AG04450 (cell line): ENCODE measurements around the gene DGAT2. TPM values are rescaled to one million over a fixed set of nuclear protein-coding genes. Genes with fewer than 3 reads are reported as not detected.

ENCODE experiments used
- CTCF ChIA-PET: fragments of 300-600, 350-600 bp; formaldehyde crosslinking; extraction: SDS; loops from one replicate; lab custom pipeline; 2022; ENCODE audit warnings: antibody characterized with exemption, inconsistent platforms; lab: Charles Lee
- POLR2A ChIA-PET: fragments of 350-600 bp; formaldehyde crosslinking; extraction: SDS; loops from one replicate; lab custom pipeline; 2021; ENCODE audit warnings: antibody characterized with exemption, inconsistent platforms; lab: Yijun Ruan, JAX
- DNase-seq: peaks from one replicate; pipeline ENCODE4 v3.0.0-alpha.2; 2011; ENCODE audit warnings: low read depth, low spot score
- H3K27ac ChIP-seq: one replicate; pipeline ENCODE4 v1.5.1; 2012; ENCODE audit warnings: low read depth, low read length, control low read depth
- H3K27me3 ChIP-seq: one replicate; pipeline ENCODE4 v1.6.0; 2012; ENCODE audit warnings: low read length; ENCODE audit not compliant: control insufficient read depth, insufficient read depth
- H3K4me3 ChIP-seq: 2 replicates; pipeline ENCODE4 v1.5.1; 2011; ENCODE audit warnings: mild to moderate bottlenecking, low read depth, low read length, control low read depth
- H3K9me3 ChIP-seq: 2 replicates; pipeline ENCODE4 v1.5.1; 2012; ENCODE audit warnings: low read length; ENCODE audit not compliant: control insufficient read depth, insufficient read depth
- polyA plus RNA-seq: library from polyadenylated mRNA; depleted of rRNA; stranded (reverse); fragments of >200 nt; gene quantifications from 2 replicates; pipeline ENCODE4 v1.2.3, GENCODE V29; 2011
- TF ChIP-seq, protein P1 (sequence below): IDR thresholded peaks from 2 replicates; pipeline ENCODE4 v1.5.1; 2011; ENCODE audit warnings: low read depth, low read length, control low read depth, inconsistent platforms

The DGAT2 gene
- polyA plus RNA-seq, 1 experiment, result 0.56 TPM

DNA sequence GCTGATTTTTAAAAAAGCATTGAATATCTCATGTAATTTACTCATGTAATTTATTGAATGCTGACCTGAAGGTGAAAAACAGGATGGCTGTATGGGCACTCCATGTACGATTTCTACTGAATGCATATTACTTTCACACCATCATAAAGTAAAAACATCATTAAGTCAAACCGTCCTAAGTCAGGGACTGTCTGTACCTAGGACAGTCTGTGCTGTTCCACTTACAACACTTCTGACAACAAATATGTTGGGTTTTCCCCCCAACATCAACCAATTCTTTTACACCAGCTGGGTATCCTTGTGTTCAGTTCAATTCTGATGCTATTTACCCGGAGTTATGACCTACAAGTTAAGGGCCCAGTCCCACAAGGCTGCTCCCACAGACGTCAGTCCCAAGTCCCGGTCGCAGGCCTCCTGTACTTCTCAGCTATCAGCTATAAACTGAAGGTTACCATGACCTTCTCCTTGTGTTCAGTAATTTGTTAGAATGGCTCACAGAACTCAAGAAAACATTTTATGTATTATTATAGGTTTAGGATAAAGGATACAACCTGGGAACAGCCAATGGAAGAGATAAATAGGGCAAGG lies 63.4 kb downstream of the DGAT2 start:
- ChIA-PET POLR2A (no interaction called here), CTCF (interaction anchor here (0.6 to 1.1 kb wide), 2 partner anchors 35 to 63 kb away, joined by 3 to 5 read pairs; no protein-coding TSS in a partner anchor)
- H3K27me3 ChIP-seq, result no peaks in the 10 kb centered on the region
- TF ChIP-seq, protein P1, sequence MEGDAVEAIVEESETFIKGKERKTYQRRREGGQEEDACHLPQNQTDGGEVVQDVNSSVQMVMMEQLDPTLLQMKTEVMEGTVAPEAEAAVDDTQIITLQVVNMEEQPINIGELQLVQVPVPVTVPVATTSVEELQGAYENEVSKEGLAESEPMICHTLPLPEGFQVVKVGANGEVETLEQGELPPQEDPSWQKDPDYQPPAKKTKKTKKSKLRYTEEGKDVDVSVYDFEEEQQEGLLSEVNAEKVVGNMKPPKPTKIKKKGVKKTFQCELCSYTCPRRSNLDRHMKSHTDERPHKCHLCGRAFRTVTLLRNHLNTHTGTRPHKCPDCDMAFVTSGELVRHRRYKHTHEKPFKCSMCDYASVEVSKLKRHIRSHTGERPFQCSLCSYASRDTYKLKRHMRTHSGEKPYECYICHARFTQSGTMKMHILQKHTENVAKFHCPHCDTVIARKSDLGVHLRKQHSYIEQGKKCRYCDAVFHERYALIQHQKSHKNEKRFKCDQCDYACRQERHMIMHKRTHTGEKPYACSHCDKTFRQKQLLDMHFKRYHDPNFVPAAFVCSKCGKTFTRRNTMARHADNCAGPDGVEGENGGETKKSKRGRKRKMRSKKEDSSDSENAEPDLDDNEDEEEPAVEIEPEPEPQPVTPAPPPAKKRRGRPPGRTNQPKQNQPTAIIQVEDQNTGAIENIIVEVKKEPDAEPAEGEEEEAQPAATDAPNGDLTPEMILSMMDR, result no peak
- no peak overlapping the region for H3K4me3 ChIP-seq
- H3K27ac ChIP-seq, result no peak overlapping the region
- no peak for DNase-seq
- H3K9me3 ChIP-seq, result no peaks in the 10 kb centered on the region

DNA sequence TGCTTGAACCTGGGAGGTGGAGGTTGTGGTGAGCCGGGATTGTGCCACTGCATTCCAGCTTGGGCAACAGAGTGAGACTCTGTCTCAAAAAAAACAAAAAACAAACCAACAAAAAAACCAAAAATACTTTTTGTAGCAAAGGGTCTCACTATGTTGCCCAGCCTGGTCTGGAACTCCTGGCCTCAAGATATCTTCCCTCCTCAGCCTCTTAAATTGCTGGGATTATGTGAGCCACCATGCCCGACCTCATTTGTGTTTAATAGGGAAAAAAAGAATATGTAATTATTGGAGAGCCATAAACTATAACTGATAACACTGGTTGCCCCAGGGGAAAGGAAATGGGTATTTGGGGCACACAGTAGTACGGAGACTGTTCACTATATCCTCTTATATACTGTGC lies 66.2 kb downstream of the DGAT2 start:
- DNase-seq, result no peak
- ChIA-PET POLR2A (no interaction called here), CTCF (no interaction called here)
- no peak overlapping the region for H3K27ac ChIP-seq
- H3K27me3 ChIP-seq, result no peaks in the 10 kb centered on the region
- TF ChIP-seq, protein P1, result no peak
- no peaks in the 10 kb centered on the region for H3K9me3 ChIP-seq
- H3K4me3 ChIP-seq, result no peak overlapping the region

DNA sequence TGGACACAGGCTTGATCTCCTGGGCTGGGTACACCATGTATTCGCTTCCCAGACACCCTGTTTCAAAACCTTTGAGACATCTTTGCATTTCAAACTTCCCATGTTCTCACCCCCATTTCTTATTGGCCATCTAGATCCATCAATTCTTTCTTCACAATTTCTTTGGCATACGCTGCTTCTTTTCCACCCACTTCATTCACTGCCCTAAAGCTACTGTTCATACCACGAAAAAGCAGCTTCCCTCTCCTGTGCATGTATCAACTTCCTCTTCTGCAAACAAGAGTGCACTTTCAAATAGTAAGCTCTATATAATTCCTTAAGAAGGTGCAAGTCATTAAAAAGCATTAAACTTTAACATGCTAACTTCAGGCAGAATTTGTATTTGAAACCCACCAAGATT lies 67.8 kb downstream of the DGAT2 start:
- Histone ChIP-seq H3K27ac (no peak overlapping the region), H3K9me3 (no peaks in the 10 kb centered on the region), H3K27me3 (no peaks in the 10 kb centered on the region), H3K4me3 (no peak overlapping the region)
- ChIA-PET POLR2A (no interaction called here), CTCF (interaction anchor here (0.7 kb wide), 1 partner anchor 44 kb away, joined by 3 read pairs; no protein-coding TSS in a partner anchor)
- DNase-seq, result no peak
- TF ChIP-seq, protein P1, result no peak

DNA sequence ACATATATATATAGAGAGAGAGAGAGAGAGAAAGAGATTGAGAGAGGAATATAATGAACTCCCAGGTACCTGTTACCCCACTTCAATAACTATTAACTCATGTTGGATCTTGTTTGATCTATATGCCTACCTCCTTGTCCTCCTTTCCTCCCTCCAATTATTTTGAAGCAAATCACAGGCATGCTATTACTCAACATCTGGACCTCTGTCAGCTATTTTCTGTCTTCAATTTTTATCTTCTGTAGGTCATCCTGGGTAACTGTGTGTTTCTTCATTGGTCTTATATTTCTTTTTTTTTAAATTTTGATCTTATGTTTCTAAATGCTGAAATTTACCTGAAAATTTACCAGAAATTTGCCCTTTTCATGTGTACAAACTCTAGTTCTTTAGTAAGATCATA lies 71.3 kb downstream of the DGAT2 start:
- ChIA-PET POLR2A (no interaction called here), CTCF (no interaction called here)
- DNase-seq, result no peak
- Histone ChIP-seq H3K27ac (no peak overlapping the region), H3K4me3 (no peak overlapping the region), H3K9me3 (no peaks in the 10 kb centered on the region), H3K27me3 (no peaks in the 10 kb centered on the region)
- TF ChIP-seq, protein P1, result no peak

DNA sequence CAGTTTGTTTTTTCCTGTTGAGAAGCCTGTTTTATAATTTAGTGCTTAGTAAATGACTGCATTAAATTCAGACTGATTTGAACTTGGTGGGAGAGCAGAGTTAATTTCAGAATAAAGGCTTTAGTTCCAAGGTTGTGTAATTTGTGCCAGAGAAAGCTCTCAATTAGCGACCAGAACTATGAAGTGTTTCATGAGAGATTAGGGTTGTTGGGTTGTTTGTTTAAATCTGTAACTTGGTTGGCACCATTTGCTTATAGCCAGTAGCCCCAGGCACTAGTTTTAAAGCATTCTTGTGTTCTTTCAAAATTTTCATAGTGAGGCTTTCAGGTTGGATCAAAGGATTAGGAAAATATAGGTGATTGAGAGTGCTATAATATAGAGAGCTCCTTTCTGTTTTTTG lies 71.9 kb downstream of the DGAT2 start:
- TF ChIP-seq, protein P1, result no peak
- ChIA-PET POLR2A (no interaction called here), CTCF (interaction anchor here (1.2 kb wide), 1 partner anchor 135 kb away, joined by 4 read pairs; no protein-coding TSS in a partner anchor)
- Histone ChIP-seq H3K4me3 (no peak overlapping the region), H3K27ac (no peak overlapping the region), H3K9me3 (no peaks in the 10 kb centered on the region), H3K27me3 (no peaks in the 10 kb centered on the region)
- DNase-seq, result no peak
